Fibroblast of the aortic adventitia (primary cell): ENCODE results near the gene PEX10. TPM values are rescaled to one million over a fixed set of nuclear protein-coding genes. Genes with fewer than 3 reads are reported as not detected.

Experiments used
- DNase-seq: peaks from one replicate; pipeline ENCODE4 v3.0.0-alpha.2; 2010; ENCODE audit warnings: low read depth
- H3K4me3 ChIP-seq: 2 replicates; pipeline ENCODE4 v1.5.1; 2011; ENCODE audit warnings: low read depth, mild to moderate bottlenecking, control low read depth, low read length, moderate library complexity
- total RNA-seq: library from RNA; depleted of rRNA; stranded (reverse); fragments of >200 nt; gene quantifications from 2 replicates; pipeline ENCODE4 v1.2.3, GENCODE V29; 2012; ENCODE audit warnings: low replicate concordance
- TF ChIP-seq, protein P1 (sequence below): IDR thresholded peaks from 2 replicates; pipeline ENCODE4 v1.5.1; 2011; ENCODE audit warnings: mild to moderate bottlenecking, low read length, control low read depth, inconsistent platforms; ENCODE audit not compliant: insufficient read depth

PEX10 gene
- total RNA-seq, 1 donor = 24.9 TPM

DNA sequence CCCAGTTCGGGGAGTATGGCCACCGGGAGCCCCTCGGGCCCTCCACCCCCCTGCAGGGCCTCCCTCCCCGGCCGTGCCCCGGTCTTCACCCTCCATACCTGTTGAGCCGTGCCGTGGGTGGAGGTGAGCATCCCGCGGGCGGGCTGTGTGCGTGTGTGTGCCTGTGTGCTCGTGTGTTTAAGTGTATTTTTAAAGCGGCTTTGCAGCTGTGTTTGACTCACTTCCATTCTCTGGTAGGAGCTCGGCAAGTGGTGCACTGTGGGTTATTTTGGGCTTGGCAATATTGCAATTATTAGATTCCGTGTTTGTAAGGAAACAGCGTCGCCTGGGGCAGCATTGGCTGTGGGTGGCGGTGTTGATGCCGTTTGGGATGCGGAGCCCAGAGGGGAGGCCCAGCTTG is 43.4 kb upstream of the PEX10 start:
- TF ChIP-seq, protein P1, sequence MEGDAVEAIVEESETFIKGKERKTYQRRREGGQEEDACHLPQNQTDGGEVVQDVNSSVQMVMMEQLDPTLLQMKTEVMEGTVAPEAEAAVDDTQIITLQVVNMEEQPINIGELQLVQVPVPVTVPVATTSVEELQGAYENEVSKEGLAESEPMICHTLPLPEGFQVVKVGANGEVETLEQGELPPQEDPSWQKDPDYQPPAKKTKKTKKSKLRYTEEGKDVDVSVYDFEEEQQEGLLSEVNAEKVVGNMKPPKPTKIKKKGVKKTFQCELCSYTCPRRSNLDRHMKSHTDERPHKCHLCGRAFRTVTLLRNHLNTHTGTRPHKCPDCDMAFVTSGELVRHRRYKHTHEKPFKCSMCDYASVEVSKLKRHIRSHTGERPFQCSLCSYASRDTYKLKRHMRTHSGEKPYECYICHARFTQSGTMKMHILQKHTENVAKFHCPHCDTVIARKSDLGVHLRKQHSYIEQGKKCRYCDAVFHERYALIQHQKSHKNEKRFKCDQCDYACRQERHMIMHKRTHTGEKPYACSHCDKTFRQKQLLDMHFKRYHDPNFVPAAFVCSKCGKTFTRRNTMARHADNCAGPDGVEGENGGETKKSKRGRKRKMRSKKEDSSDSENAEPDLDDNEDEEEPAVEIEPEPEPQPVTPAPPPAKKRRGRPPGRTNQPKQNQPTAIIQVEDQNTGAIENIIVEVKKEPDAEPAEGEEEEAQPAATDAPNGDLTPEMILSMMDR = no peak
- peak; percentile 15 for DNase-seq

DNA sequence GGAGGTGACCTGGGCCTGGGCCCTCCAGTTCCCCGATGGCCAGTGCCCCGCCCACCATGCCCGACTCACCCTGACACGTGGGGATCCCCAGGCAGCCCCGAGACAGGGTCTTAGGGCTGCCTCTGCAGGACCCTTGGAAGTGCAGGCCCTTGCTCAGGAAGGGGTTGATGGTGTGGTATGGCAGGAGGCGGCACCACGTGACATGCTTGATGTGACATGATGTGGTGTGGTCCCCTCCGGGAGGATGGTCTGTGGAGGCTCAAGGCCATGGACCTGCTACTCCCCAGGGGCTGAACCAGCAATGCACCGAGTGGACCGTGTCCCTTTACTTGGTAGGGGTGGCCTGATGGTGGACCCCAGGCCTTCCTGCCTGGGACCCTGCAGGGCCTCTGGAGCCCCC is 41.9 kb upstream of the PEX10 start:
- DNase-seq = no peak
- TF ChIP-seq, protein P1 = no peak
- no peak overlapping the region for H3K4me3 ChIP-seq

More for the DNA sequence above, 43.4 kb upstream of the PEX10 start:
- no peak overlapping the region for H3K4me3 ChIP-seq

DNA sequence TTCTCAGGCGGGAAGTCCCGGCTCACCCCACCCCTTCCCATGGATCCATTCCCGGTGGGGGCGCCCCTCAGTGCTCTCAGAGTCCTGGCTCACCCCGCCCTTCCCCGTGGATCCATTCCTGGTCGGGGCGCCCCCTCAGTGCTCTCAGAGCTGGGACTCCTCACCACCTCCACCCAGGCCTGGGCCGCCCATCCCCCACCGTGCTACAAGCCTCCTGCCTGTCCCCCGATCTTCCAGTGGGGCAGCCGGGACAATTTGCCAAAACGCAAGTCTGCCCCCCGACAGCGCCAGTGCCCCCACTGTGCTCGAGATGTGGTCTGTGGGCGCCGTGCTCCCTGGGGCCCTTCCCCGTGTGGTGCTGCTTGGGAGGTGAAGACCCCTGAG is 40.6 kb upstream of the PEX10 start:
- DNase-seq = no peak
- TF ChIP-seq, protein P1 = no peak
- no peak overlapping the region for H3K4me3 ChIP-seq

DNA sequence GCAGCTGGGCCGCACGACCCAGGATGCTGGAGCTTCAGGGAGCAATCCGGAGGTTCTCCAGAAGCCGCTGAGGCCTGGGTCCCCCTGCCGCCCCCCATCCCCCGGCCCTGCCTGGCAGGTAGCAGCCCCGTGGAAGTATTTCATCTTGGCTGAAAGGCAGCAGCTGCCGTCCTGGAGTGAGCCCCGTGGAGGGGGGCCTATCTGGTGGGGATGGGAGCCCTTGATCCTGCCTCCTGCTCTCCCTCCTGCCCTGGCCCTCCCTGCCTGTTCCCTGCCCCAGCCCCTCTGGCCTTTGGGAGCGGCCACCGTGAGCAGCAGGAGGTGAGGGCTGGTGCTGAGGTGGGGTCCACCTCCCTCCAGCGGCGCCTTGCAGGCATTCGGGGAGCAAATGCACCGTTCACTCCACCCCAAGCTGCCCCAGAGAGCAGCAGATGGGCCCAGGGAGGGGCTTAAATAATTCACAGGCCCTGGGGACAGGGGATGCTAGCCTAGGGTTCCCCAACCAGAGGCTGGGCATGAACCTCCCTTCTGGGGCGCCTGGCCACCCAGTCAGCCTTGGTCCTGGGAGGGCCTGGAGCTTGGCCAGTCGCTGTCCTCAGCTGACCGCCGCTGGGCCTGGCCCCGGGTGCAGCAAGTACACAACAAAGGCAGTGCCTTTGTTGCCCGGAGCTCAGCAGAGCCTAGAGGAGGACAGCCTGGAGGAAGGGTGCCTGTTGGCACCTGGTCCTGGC is 40.0 kb upstream of the PEX10 start:
- no peak overlapping the region for H3K4me3 ChIP-seq
- no peak for DNase-seq
- TF ChIP-seq, protein P1 = no peak

DNA sequence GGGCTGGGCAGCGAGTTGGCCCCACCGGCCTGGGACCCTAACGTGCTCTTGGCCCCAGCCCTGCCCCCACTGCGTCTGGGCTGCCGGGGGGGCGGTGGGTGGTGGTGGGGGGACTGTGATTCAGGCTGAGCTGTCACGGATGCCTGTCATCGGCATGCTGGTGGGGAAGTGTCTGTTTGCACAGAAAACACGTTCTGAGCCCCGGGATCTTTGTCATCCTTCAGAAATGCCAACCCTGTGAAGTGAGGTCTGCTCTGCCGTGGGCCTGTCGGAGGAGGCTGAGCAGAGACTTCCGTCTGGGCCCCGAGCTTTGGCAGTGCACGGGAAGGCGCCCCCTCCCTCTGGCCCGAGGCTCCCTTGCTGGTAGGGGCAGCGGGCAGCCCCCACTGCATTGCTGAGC is 39.4 kb upstream of the PEX10 start:
- TF ChIP-seq, protein P1 = no peak
- peak; percentile 37 for DNase-seq
- H3K4me3 ChIP-seq = no peak overlapping the region

DNA sequence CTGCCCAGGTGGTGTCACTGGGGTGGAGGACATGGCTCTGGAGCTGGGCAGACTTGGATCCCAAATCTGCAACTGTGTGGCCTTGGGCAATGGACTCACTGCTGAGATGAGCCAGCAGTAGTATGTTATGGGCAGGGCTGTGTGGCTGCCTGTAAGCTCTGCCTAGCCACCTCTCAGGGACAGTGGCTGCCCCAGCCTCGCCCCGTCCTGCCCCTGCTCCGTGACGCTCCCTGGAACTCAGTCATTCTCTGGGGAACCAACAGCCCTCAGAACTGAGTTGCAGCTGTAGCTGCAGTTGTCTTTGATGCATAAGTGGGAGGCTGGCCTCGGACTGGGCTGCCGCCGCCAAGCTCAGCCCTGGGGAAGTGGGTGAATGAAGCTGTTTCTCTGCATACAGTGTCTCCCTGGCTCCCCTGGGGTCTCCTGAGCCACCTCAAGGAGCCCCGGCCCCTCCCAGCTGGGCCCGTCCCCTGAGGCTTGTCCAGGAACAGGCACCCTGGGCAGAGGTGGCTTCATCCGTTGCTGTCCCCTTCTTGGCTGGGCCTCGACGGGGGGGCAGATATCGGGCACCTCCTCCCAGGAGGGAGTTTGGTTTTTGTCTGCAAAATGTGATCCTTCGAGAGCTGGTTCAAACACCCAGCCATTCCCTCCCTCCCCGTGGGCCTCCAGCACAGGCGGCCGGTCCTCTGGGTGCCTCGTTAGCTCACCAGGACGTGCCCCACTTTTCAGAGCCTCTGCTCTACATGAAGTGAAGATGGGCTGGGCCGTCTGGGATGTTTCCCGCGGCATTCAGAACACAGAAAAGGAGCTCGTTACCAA is 37.5 kb upstream of the PEX10 start:
- no peak overlapping the region for H3K4me3 ChIP-seq
- DNase-seq = no peak
- TF ChIP-seq, protein P1 = no peak
